B cell (primary cell): ENCODE results near the gene ZDHHC11. TPM values are rescaled to one million over a fixed set of nuclear protein-coding genes. Genes with fewer than 3 reads are reported as not detected.

Experiments
- ATAC-seq: fragments of 200-7000 bp; cut with Tn5 transposase; one replicate; pipeline ENCODE4 v1.10.0; 2021; ENCODE audit warnings: low read depth, mild to moderate bottlenecking, moderate number of reproducible peaks, moderate library complexity
- CTCF ChIA-PET: fragments of 350-600 bp; sonication (Branson Sonifier 250); formaldehyde crosslinking; loops from one replicate; lab custom pipeline; 2021; ENCODE audit warnings: antibody characterized with exemption, inconsistent platforms; lab: Charles Lee
- POLR2A ChIA-PET: fragments of 350-600 bp; sonication (Branson Sonifier 250); formaldehyde crosslinking; loops from one replicate; lab custom pipeline; 2021; ENCODE audit warnings: antibody characterized with exemption; lab: Charles Lee
- DNase-seq: peaks from one replicate; pipeline ENCODE4 v3.0.0; 2013
- H2AFZ ChIP-seq: 2 replicates; pipeline ENCODE4 v1.6.1; 2012; ENCODE audit warnings: mild to moderate bottlenecking, low read depth, low read length; ENCODE audit not compliant: insufficient read depth, poor library complexity, severe bottlenecking
- H3K27ac ChIP-seq, 2 donors: 1 replicate in 1 of 2; 2 replicates in 1 of 2; pipeline ENCODE4 v1.5.1; 2012 to 2013; ENCODE audit warnings: low read length in 2 of 2, mild to moderate bottlenecking in 2 of 2, moderate library complexity in 1 of 2
- H3K27me3 ChIP-seq, 4 experiments: fragments of 200-600 bp in 1 of 4; sonication (generic) in 1 of 4; replicated peaks in 1 of 4; 1 replicate in 2 of 4; 2 replicates in 2 of 4; pipeline versions ENCODE4 v1.6.1 to v1.7.0; 2013 to 2016; ENCODE audit warnings: low read length in 3 of 4, mild to moderate bottlenecking in 2 of 4, mixed read lengths in 1 of 4, moderate library complexity in 1 of 4; ENCODE audit not compliant: insufficient read depth in 4 of 4, control insufficient read depth in 3 of 4; ENCODE audit errors: control extremely low read depth in 1 of 4
- H3K36me3 ChIP-seq, 2 experiments: replicated peaks in 1 of 2; 1 replicate in 1 of 2; 2 replicates in 1 of 2; pipeline versions ENCODE4 v1.6.1 to v1.7.1; 2013; ENCODE audit warnings: low read length in 1 of 2; ENCODE audit not compliant: insufficient read depth in 2 of 2, control insufficient read depth in 1 of 2; ENCODE audit errors: control extremely low read depth in 1 of 2, extremely low read depth in 1 of 2
- H3K4me1 ChIP-seq, 2 donors: fragments of 200-600 bp in 1 of 2; sonication (generic) in 1 of 2; 1 replicate in 1 of 2; 2 replicates in 1 of 2; pipeline versions ENCODE4 v1.5.1 to v1.6.1; 2013 to 2017; ENCODE audit warnings: low read length in 2 of 2; ENCODE audit not compliant: control insufficient read depth in 2 of 2, insufficient read depth in 2 of 2
- H3K4me2 ChIP-seq: replicated peaks from 2 replicates; pipeline ENCODE3; 2012; ENCODE audit warnings: mild to moderate bottlenecking, low read depth, low read length; ENCODE audit not compliant: poor library complexity, severe bottlenecking
- H3K4me3 ChIP-seq, 5 experiments: fragments of 200-600 bp in 1 of 5; sonication (generic) in 1 of 5; 1 replicate in 3 of 5; 2 replicates in 2 of 5; pipeline versions ENCODE4 v1.5.1 to v1.7.0; 2011 to 2016; ENCODE audit warnings: low read length in 4 of 5, mild to moderate bottlenecking in 4 of 5, low read depth in 2 of 5, control low read depth in 1 of 5, moderate library complexity in 1 of 5; ENCODE audit not compliant: insufficient read depth in 1 of 5; ENCODE audit errors: control extremely low read depth in 1 of 5, extremely low read depth in 1 of 5
- H3K79me2 ChIP-seq: fragments of 200-600 bp; sonication (generic); one replicate; pipeline ENCODE4 v1.6.0; 2016; ENCODE audit warnings: low read length; ENCODE audit not compliant: control insufficient read depth, insufficient read depth
- H3K9ac ChIP-seq: fragments of 200-600 bp; sonication (generic); 2 replicates; pipeline ENCODE4 v1.6.1; 2017; ENCODE audit warnings: mild to moderate bottlenecking, low read length, moderate library complexity
- H3K9me3 ChIP-seq, 3 donors: one replicate each; pipeline versions ENCODE4 v1.6.1 to v1.7.1; 2013; ENCODE audit warnings: low read length in 2 of 3; ENCODE audit not compliant: control insufficient read depth in 2 of 3, insufficient read depth in 1 of 3; ENCODE audit errors: control extremely low read depth in 1 of 3
- H4K20me1 ChIP-seq: 2 replicates; pipeline ENCODE4 v1.6.0; 2012; ENCODE audit warnings: mild to moderate bottlenecking, low read length; ENCODE audit not compliant: insufficient read depth, control insufficient read depth, poor library complexity, severe bottlenecking
- H3K27ac Mint-ChIP-seq: one replicate; pipeline ENCODE4 v1.8.0; 2021; ENCODE audit warnings: mixed read lengths
- H3K27me3 Mint-ChIP-seq: one replicate; pipeline ENCODE4 v1.8.0; 2021; ENCODE audit warnings: mixed read lengths
- H3K4me1 Mint-ChIP-seq: one replicate; pipeline ENCODE4 v1.8.0; 2021; ENCODE audit warnings: mixed read lengths
- H3K4me3 Mint-ChIP-seq: one replicate; pipeline ENCODE4 v1.8.0; 2021; ENCODE audit warnings: mixed read lengths
- H3K9me3 Mint-ChIP-seq: one replicate; pipeline ENCODE4 v1.8.0; 2022; ENCODE audit warnings: mixed read lengths; ENCODE audit not compliant: insufficient read depth
- CTCF ChIP-seq: fragments of 200-600 bp; IDR thresholded peaks from one replicate; pipeline ENCODE4 v1.8.0; 2022; ENCODE audit warnings: antibody characterized with exemption, mild to moderate bottlenecking
- EZH2 ChIP-seq: IDR thresholded peaks from 2 replicates; pipeline ENCODE4 v1.6.1; 2012; ENCODE audit warnings: borderline replicate concordance, low read depth, mild to moderate bottlenecking, moderate library complexity, low read length; ENCODE audit not compliant: insufficient read depth, poor library complexity, severe bottlenecking
- WGBS: methylation state at CpG from one replicate; pipeline ENCODE4 v1.1.5; 2013; ENCODE audit warnings: missing lambda C conversion rate; ENCODE audit not compliant: insufficient coverage; 5-methylcytosine and 5-hydroxymethylcytosine counted together
- intact Hi-C: fragments of 100-400 bp; cut with micrococcal nuclease; formaldehyde crosslinking; loops from one replicate; pipeline ENCODE4 v1.10.0; 2022
- polyA plus RNA-seq: library from polyadenylated mRNA; depleted of rRNA; stranded (reverse); fragments of >200 nt; gene quantifications from 2 replicates; pipeline ENCODE4 v1.2.3, GENCODE V29; 2012
- total RNA-seq, 2 donors: library from RNA; stranded (reverse); fragments of 120-200 nt in 1 of 2; gene quantifications; 1 replicate in 1 of 2; 2 replicates in 1 of 2; pipeline versions ENCODE4 v1.2.3 to v1.2.4, GENCODE V29; 2013 to 2022

ZDHHC11 gene
- total and polyA plus RNA-seq, 2 donors (not counting 1 experiment from before 2014, with no cell fraction given), result 0.69 to 3.0 TPM

GRCh38 chr5:859798-860296 lies 9.1 kb upstream of the ZDHHC11 start:
- Mint-ChIP-seq H3K27ac (no peak overlapping the region), H3K4me1 (no peaks in the 10 kb centered on the region), H3K27me3 (no peaks in the 10 kb centered on the region), H3K4me3 (no peak overlapping the region), H3K9me3 (no peaks in the 10 kb centered on the region)
- no peak for TF ChIP-seq EZH2
- TF ChIP-seq CTCF, result no peak
- ATAC-seq, result no peak
- ChIA-PET POLR2A (no interaction called here), CTCF (no interaction called here)
- Histone ChIP-seq H4K20me1 (no peaks in the 10 kb centered on the region), H3K9me3 (no peaks in the 10 kb centered on the region), H3K27ac (no peak overlapping the region), H2AFZ (no peak overlapping the region), H3K9ac (no peak overlapping the region), H3K4me3 (no peak overlapping the region), H3K36me3 (peaks cover 0 to 27% of the 10 kb centered on the region in 2 experiments), H3K79me2 (no peaks in the 10 kb centered on the region), H3K4me2 (no peak overlapping the region), H3K27me3 (no peaks in the 10 kb centered on the region), H3K4me1 (no peaks in the 10 kb centered on the region)
- intact Hi-C loops, result no loop called here
- no peak for DNase-seq
- WGBS, result 94% methylated on average over 16 of the region's 16 CpGs

- Histone ChIP-seq H3K4me1 (no peaks in the 10 kb centered on the region), H3K79me2 (no peaks in the 10 kb centered on the region), H3K36me3 (peaks cover 0 to 22% of the 10 kb centered on the region in 2 experiments), H4K20me1 (no peaks in the 10 kb centered on the region), H3K4me2 (no peak overlapping the region), H3K4me3 (no peak overlapping the region), H3K27me3 (no peaks in the 10 kb centered on the region), H3K27ac (no peak overlapping the region), H2AFZ (no peak overlapping the region), H3K9ac (no peak overlapping the region), H3K9me3 (no peaks in the 10 kb centered on the region)
- H3K4me1 Mint-ChIP-seq, result no peaks in the 10 kb centered on the region
- ATAC-seq (no peak), DNase-seq (no peak)
- WGBS, result 97% methylated on average over 16 of the region's 16 CpGs
- no peaks in the 10 kb centered on the region for H3K9me3 Mint-ChIP-seq
- POLR2A ChIA-PET, result no interaction called here
- H3K27me3 Mint-ChIP-seq, result no peaks in the 10 kb centered on the region
- H3K27ac Mint-ChIP-seq, result no peak overlapping the region
- intact Hi-C loops, result no loop called here
- CTCF ChIA-PET, result no interaction called here
- TF ChIP-seq CTCF, result no peak
- no peak for TF ChIP-seq EZH2
- no peak overlapping the region for H3K4me3 Mint-ChIP-seq
These were observed 8.6 kb upstream of the ZDHHC11 start for GRCh38 chr5:859391-859790.
